Transverse colon (tissue), 4 donors: ENCODE data around the gene ZBTB20.

Experiments used
- EP300 ChIP-seq: sonication (generic); formaldehyde crosslinking; IDR thresholded peaks from one replicate; pipeline ENCODE4 v1.6.1; 2017; ENCODE audit warnings: antibody characterized with exemption, low read depth
- POLR2AphosphoS5 ChIP-seq, 3 donors: sonication (generic); formaldehyde crosslinking; IDR thresholded peaks; one replicate each; pipeline ENCODE4 v1.6.1; 2016; ENCODE audit warnings: antibody characterized with exemption in 3 of 3
- TF ChIP-seq, protein P1 (sequence below), 5 experiments: fragments of 200-600 bp in 3 of 5; fragments of 450-650 bp in 2 of 5; sonication (generic) in 3 of 5; IDR thresholded peaks; 1 replicate in 2 of 5; 2 replicates in 3 of 5; pipeline ENCODE4 v1.5.1; 2016 to 2017; ENCODE audit warnings: antibody characterized with exemption in 5 of 5, inconsistent platforms in 3 of 5, mild to moderate bottlenecking in 2 of 5, moderate library complexity in 1 of 5

DNA sequence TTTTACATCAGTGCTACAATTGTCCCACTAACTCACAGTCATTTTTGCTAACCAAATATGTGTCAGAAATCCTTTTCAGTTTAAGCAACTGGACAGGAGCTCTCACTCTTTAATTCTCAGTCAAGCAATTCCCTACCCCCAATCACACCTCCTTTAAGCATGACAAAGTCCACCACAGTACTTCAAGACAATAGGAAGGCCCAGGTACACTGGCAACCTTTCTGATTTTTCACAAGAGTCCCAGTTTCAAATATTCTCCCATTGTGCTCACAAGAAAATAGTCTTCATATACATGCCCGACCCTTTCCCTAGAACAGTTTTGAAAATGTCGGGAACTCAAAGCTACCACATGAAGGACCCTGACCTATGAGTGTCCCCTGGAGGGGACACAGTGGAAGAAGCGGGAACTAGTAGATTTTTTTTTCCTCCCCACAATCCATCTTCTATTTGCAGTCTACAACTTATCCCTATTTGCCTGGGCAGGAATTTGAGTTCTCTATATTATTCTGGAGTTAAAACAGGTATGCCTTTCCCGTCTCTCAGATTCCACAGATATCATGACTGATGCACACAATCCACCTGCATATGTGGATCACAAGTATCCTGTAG is 439.7 kb downstream of the ZBTB20 start:
- TF ChIP-seq POLR2AphosphoS5 (IDR thresholded peaks at IDR 0.05) (no peak), EP300 (no peak)
- TF ChIP-seq, protein P1, sequence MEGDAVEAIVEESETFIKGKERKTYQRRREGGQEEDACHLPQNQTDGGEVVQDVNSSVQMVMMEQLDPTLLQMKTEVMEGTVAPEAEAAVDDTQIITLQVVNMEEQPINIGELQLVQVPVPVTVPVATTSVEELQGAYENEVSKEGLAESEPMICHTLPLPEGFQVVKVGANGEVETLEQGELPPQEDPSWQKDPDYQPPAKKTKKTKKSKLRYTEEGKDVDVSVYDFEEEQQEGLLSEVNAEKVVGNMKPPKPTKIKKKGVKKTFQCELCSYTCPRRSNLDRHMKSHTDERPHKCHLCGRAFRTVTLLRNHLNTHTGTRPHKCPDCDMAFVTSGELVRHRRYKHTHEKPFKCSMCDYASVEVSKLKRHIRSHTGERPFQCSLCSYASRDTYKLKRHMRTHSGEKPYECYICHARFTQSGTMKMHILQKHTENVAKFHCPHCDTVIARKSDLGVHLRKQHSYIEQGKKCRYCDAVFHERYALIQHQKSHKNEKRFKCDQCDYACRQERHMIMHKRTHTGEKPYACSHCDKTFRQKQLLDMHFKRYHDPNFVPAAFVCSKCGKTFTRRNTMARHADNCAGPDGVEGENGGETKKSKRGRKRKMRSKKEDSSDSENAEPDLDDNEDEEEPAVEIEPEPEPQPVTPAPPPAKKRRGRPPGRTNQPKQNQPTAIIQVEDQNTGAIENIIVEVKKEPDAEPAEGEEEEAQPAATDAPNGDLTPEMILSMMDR (IDR thresholded peaks at IDR 0.05) = no peak
